Stomach (tissue), 4 donors: ENCODE measurements around the gene DOCK6.

ENCODE experiments used
- CTCF ChIP-seq, 7 experiments: fragments of 450-650 bp in 4 of 7; fragments of 200-600 bp in 3 of 7; sonication (generic) in 3 of 7; IDR thresholded peaks; one replicate each; pipeline ENCODE4 v1.5.1; 2016 to 2019; ENCODE audit warnings: antibody characterized with exemption in 7 of 7, control low read depth in 2 of 7, mild to moderate bottlenecking in 1 of 7
- EP300 ChIP-seq: sonication (generic); formaldehyde crosslinking; IDR thresholded peaks from one replicate; pipeline ENCODE4 v1.6.1; 2017; ENCODE audit warnings: antibody characterized with exemption
- POLR2A ChIP-seq, 4 donors: fragments of 450-650 bp; IDR thresholded peaks; one replicate each; pipeline ENCODE4 v1.6.1; 2016; ENCODE audit warnings: antibody characterized with exemption in 4 of 4, control low read depth in 2 of 4, mild to moderate bottlenecking in 1 of 4, moderate library complexity in 1 of 4
- POLR2AphosphoS5 ChIP-seq, 3 donors: sonication (generic); formaldehyde crosslinking; IDR thresholded peaks; one replicate each; pipeline ENCODE4 v1.6.1; 2016; ENCODE audit warnings: antibody characterized with exemption in 3 of 3

- TF ChIP-seq POLR2AphosphoS5 (IDR thresholded peaks at IDR 0.05) (no peak), POLR2A (IDR thresholded peaks at IDR 0.05) (no peak), CTCF (IDR thresholded peaks at IDR 0.05) (no peak), EP300 (no peak)
Measured at GRCh38 chr19:11176466-11177193, 85.7 kb downstream of the DOCK6 start.
